H9 (cell line): ENCODE data around the gene LRCOL1. TPM values are rescaled to one million over a fixed set of nuclear protein-coding genes. Genes with fewer than 3 reads are reported as not detected.
A peak's percentile ranks its signal among the peaks of the same experiment; 100 is the strongest.

Experiments
- DNase-seq: peaks from one replicate; pipeline ENCODE4 v3.0.0-alpha.2; 2017
- H2AFZ ChIP-seq: one replicate; pipeline ENCODE4 v1.6.1; 2013; ENCODE audit warnings: mild to moderate bottlenecking, low read length, control low read depth, moderate library complexity
- H2AK5ac ChIP-seq: 2 replicates; pipeline ENCODE4 v1.6.1; 2013; ENCODE audit warnings: low read length, control low read depth, mixed read lengths; ENCODE audit not compliant: insufficient read length
- H2BK120ac ChIP-seq: one replicate; pipeline ENCODE4 v1.6.1; 2013; ENCODE audit warnings: low read depth, mild to moderate bottlenecking, low read length, control low read depth, inconsistent platforms; ENCODE audit not compliant: poor library complexity, severe bottlenecking
- H2BK12ac ChIP-seq: 2 replicates; pipeline ENCODE4 v1.6.1; 2013; ENCODE audit warnings: low read length, control low read depth, mixed read lengths, low read depth; ENCODE audit not compliant: insufficient read length
- H2BK15ac ChIP-seq: 2 replicates; pipeline ENCODE4 v1.6.1; 2013; ENCODE audit warnings: low read depth, low read length, control low read depth
- H2BK20ac ChIP-seq: one replicate; pipeline ENCODE4 v1.6.1; 2013; ENCODE audit warnings: low read depth, mild to moderate bottlenecking, low read length, control low read depth, inconsistent platforms; ENCODE audit not compliant: poor library complexity, severe bottlenecking
- H2BK5ac ChIP-seq: 2 replicates; pipeline ENCODE4 v1.6.1; 2013; ENCODE audit warnings: low read length, control low read depth, mixed read lengths; ENCODE audit not compliant: insufficient read length
- H3K14ac ChIP-seq: 2 replicates; pipeline ENCODE4 v1.6.1; 2013; ENCODE audit warnings: low read length, control low read depth; ENCODE audit not compliant: insufficient read depth
- H3K18ac ChIP-seq: 2 replicates; pipeline ENCODE4 v1.6.1; 2013; ENCODE audit warnings: low read depth, mild to moderate bottlenecking, mixed read lengths, low read length, control low read depth; ENCODE audit not compliant: insufficient read length
- H3K23ac ChIP-seq: 2 replicates; pipeline ENCODE4 v1.6.1; 2013; ENCODE audit warnings: low read length, control low read depth, mixed read lengths, low read depth; ENCODE audit not compliant: insufficient read length
- H3K23me2 ChIP-seq: 2 replicates; pipeline ENCODE4 v1.6.1; 2013; ENCODE audit warnings: low read depth, mild to moderate bottlenecking, mixed read lengths, low read length, control low read depth; ENCODE audit not compliant: insufficient read length, poor library complexity, severe bottlenecking
- H3K27ac ChIP-seq: 2 replicates; pipeline ENCODE4 v1.5.1; 2013; ENCODE audit warnings: low read length, control low read depth, mixed read lengths, low read depth; ENCODE audit not compliant: insufficient read length
- H3K27me3 ChIP-seq: 2 replicates; pipeline ENCODE4 v1.6.1; 2013; ENCODE audit warnings: low read length, control low read depth, inconsistent platforms; ENCODE audit not compliant: insufficient read depth
- H3K4ac ChIP-seq: 2 replicates; pipeline ENCODE4 v1.6.1; 2013; ENCODE audit warnings: low read depth, mild to moderate bottlenecking, control low read depth, inconsistent platforms, low read length, moderate library complexity
- H3K4me1 ChIP-seq: 2 replicates; pipeline ENCODE4 v1.6.1; 2013; ENCODE audit warnings: low read length, control low read depth, inconsistent platforms; ENCODE audit not compliant: insufficient read depth
- H3K4me2 ChIP-seq: 2 replicates; pipeline ENCODE4 v1.6.1; 2013; ENCODE audit warnings: low read length, control low read depth, mixed read lengths; ENCODE audit not compliant: insufficient read length, insufficient read depth
- H3K56ac ChIP-seq: 2 replicates; pipeline ENCODE4 v1.6.1; 2013; ENCODE audit warnings: low read depth, mild to moderate bottlenecking, mixed read lengths, low read length, control low read depth; ENCODE audit not compliant: insufficient read length
- H3K79me1 ChIP-seq: 2 replicates; pipeline ENCODE4 v1.6.1; 2013; ENCODE audit warnings: low read depth, mild to moderate bottlenecking, moderate library complexity, low read length, control low read depth, inconsistent platforms; ENCODE audit not compliant: insufficient read depth, poor library complexity, severe bottlenecking
- H3K79me2 ChIP-seq: 2 replicates; pipeline ENCODE4 v1.6.1; 2013; ENCODE audit warnings: low read length, control low read depth, inconsistent platforms; ENCODE audit not compliant: insufficient read depth
- H3K9ac ChIP-seq: 2 replicates; pipeline ENCODE4 v1.6.1; 2013; ENCODE audit warnings: low read length, control low read depth, mixed read lengths; ENCODE audit not compliant: insufficient read length; ENCODE audit errors: extremely low read depth
- H3K9me3 ChIP-seq: one replicate; pipeline ENCODE4 v1.6.1; 2013; ENCODE audit warnings: low read depth, low read length, inconsistent platforms; ENCODE audit not compliant: control insufficient read depth
- H3T11ph ChIP-seq: one replicate; pipeline ENCODE4 v1.6.1; 2013; ENCODE audit warnings: mild to moderate bottlenecking, low read length, control low read depth, inconsistent platforms
- H4K20me1 ChIP-seq: one replicate; pipeline ENCODE4 v1.6.1; 2013; ENCODE audit not compliant: control insufficient read depth, insufficient read length, insufficient read depth
- H4K5ac ChIP-seq: 2 replicates; pipeline ENCODE4 v1.6.1; 2013; ENCODE audit warnings: low read depth, mild to moderate bottlenecking, mixed read lengths, low read length, control low read depth; ENCODE audit not compliant: insufficient read length
- H4K8ac ChIP-seq: replicated peaks from 2 replicates; pipeline ENCODE4 v1.6.1; 2013; ENCODE audit warnings: low read length, control low read depth, mixed read lengths, low read depth; ENCODE audit not compliant: insufficient read length
- H4K91ac ChIP-seq: 2 replicates; pipeline ENCODE4 v1.6.1; 2013; ENCODE audit warnings: low read depth, mild to moderate bottlenecking, moderate library complexity, mixed read lengths, low read length, control low read depth; ENCODE audit not compliant: insufficient read length
- H3K27ac Mint-ChIP-seq, 3 experiments: 2 replicates in 2 of 3; 3 replicates in 1 of 3; pipeline ENCODE4 v1.8.0; 2020 to 2021; ENCODE audit warnings: mixed read lengths in 3 of 3, mild to moderate bottlenecking in 1 of 3, moderate library complexity in 1 of 3
- H3K27me3 Mint-ChIP-seq: 2 replicates; pipeline ENCODE4 v1.8.0; 2021; ENCODE audit warnings: low read depth, mild to moderate bottlenecking, moderate library complexity, mixed read lengths
- H3K36me3 Mint-ChIP-seq, 3 experiments: 2 replicates in 2 of 3; 3 replicates in 1 of 3; pipeline ENCODE4 v1.8.0; 2020 to 2021; ENCODE audit warnings: low read depth in 3 of 3, mixed read lengths in 3 of 3; ENCODE audit not compliant: insufficient read depth in 1 of 3
- H3K4me1 Mint-ChIP-seq, 2 experiments: 2 replicates each; pipeline ENCODE4 v1.8.0; 2020; ENCODE audit warnings: mixed read lengths in 2 of 2
- H3K4me3 Mint-ChIP-seq, 2 experiments: 2 replicates in 1 of 2; 3 replicates in 1 of 2; pipeline ENCODE4 v1.8.0; 2020 to 2021; ENCODE audit warnings: mild to moderate bottlenecking in 2 of 2, mixed read lengths in 2 of 2, moderate library complexity in 1 of 2
- H3K9me3 Mint-ChIP-seq, 2 experiments: 2 replicates in 1 of 2; 3 replicates in 1 of 2; pipeline ENCODE4 v1.8.0; 2020; ENCODE audit warnings: mild to moderate bottlenecking in 2 of 2, mixed read lengths in 2 of 2, moderate library complexity in 1 of 2
- CTCF ChIP-seq: fragments of 200-600 bp; sonication (generic); conservative IDR thresholded peaks from 3 replicates; pipeline ENCODE4 v1.8.0; 2021; ENCODE audit warnings: antibody characterized with exemption, mild to moderate bottlenecking
- WGBS: extraction: QIAGEN DNeasy Blood & Tissue Kit; methylation state at CpG from one replicate; pipeline ENCODE4 v1.1.7; 2013; ENCODE audit warnings: missing lambda C conversion rate, low lambda C conversion rate, mixed read lengths; ENCODE audit not compliant: insufficient read length; ENCODE audit errors: extremely low coverage; 5-methylcytosine and 5-hydroxymethylcytosine counted together
- total RNA-seq: library from RNA; stranded (reverse); gene quantifications from 2 replicates; pipeline ENCODE4 v1.2.1, GENCODE V29; 2021

Gene LRCOL1
- total RNA-seq, 1 experiment from 2014 or later = not detected

- no peak overlapping the region for H2BK12ac ChIP-seq
- no peaks in the 10 kb centered on the region for H3K9me3 ChIP-seq
- H4K5ac ChIP-seq = no peak overlapping the region
- no peak overlapping the region for H3K18ac ChIP-seq
- no peaks in the 10 kb centered on the region for H3K4me1 ChIP-seq
- no peaks in the 10 kb centered on the region for H3K79me1 ChIP-seq
- no peak overlapping the region for H3K4me2 ChIP-seq
- no peak overlapping the region for H3K14ac ChIP-seq
- no peak overlapping the region for H3K9ac ChIP-seq
- peaks cover 15 to 43% (median 21%) of the 10 kb centered on the region in 3 experiments; a peak in 6 of 7 replicates for H3K36me3 Mint-ChIP-seq
- no peak overlapping the region for H3T11ph ChIP-seq
- H3K79me2 ChIP-seq = no peaks in the 10 kb centered on the region
- no peak overlapping the region for H2AK5ac ChIP-seq
- H4K20me1 ChIP-seq = no peaks in the 10 kb centered on the region
- H3K9me3 Mint-ChIP-seq = no peaks in the 10 kb centered on the region; a peak in 1 of 5 replicates
- H2AFZ ChIP-seq = no peak overlapping the region
- H3K27ac Mint-ChIP-seq = peak overlapping the region in 1 of 3 experiments; percentile 89; a peak in 2 of 7 replicates
- H3K4me3 Mint-ChIP-seq = peak overlapping the region in 1 of 2 experiments; percentile 54; a peak in 1 of 5 replicates
- H2BK120ac ChIP-seq = no peak overlapping the region
- no peak overlapping the region for H4K8ac ChIP-seq
- peaks cover 16% of the 10 kb centered on the region for H3K27me3 Mint-ChIP-seq
- H3K27ac ChIP-seq = no peak overlapping the region
- H4K91ac ChIP-seq = no peak overlapping the region
- peaks cover 2 to 8% of the 10 kb centered on the region in 2 experiments; a peak in 1 of 4 replicates for H3K4me1 Mint-ChIP-seq
- H2BK15ac ChIP-seq = no peak overlapping the region
- H2BK5ac ChIP-seq = no peak overlapping the region
- no peak overlapping the region for H3K56ac ChIP-seq
- no peak overlapping the region for H3K23ac ChIP-seq
- DNase-seq = no peak
- H2BK20ac ChIP-seq = no peak overlapping the region
- no CpG with 5 or more reads among the region's 25 CpGs for WGBS
- no peak overlapping the region for H3K4ac ChIP-seq
- no peaks in the 10 kb centered on the region; the same call in 1 of the 2 replicates for H3K27me3 ChIP-seq
- no peak for TF ChIP-seq CTCF
- H3K23me2 ChIP-seq = no peaks in the 10 kb centered on the region
Measured at GRCh38 chr12:132623072-132623869, 12.9 kb upstream of the LRCOL1 start.
